ENCODE results near the gene SLIT3. TPM values are rescaled to one million over a fixed set of nuclear protein-coding genes. Genes with fewer than 3 reads are reported as not detected.

SLIT3 gene
- total RNA-seq, 1 experiment from 2014 or later, result 0.44 TPM

DNA sequence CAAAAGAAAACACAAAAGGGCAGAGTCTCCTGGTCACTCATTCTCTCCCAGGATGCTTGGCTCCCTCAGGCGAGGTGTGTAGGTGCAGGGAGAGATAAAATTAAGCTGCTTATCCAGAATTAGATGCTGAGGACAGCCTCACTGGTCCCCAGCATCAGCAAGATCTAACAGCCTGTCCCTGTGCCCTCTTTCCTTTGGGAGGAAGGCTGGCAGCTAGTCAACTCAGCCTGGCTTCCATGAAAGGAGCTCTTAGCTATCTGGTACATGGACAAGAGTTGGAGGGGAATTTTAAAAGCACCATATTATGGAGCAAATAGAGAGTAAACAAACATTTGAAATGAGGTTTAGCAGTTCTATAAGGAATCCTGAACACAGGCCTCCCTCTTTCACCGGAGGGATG is 523.3 kb downstream of the SLIT3 start:
- POLR2A ChIA-PET (ENCODE audit: unreplicated experiment), result no interaction called here

DNA sequence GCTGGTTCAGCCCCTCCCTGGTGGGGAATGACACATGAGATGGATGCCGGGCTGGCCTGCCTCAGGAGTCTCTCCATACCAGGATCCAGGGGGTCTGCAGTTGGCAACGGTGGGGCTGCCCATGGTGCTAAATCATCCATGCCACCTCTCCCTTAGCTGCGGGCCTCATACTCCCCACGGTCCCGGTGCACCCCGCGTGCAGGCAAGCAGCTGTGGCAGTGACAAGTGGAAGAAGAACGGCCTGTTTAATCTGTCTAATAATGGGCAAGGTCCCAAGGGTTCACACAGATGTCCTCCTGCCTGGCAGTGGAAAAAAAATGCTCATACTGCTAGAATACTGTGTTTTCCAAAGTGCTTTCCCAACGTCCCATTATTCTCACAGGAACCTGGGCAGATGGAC is 524.9 kb downstream of the SLIT3 start:
- no peaks in the 10 kb centered on the region for H3K79me2 ChIP-seq (ENCODE audit: low read length)
- ChIA-PET POLR2A (ENCODE audit: unreplicated experiment) (no interaction called here), CTCF (no interaction called here)
- H3K9ac ChIP-seq (ENCODE audit: low read length), result no peak overlapping the region
- H3K9me2 ChIP-seq (replicated peaks; ENCODE audit: low read length), result no peaks in the 10 kb centered on the region
- H3K9me3 ChIP-seq (ENCODE audit: low read length), result no peaks in the 10 kb centered on the region
- no peak for ATAC-seq
- intact Hi-C loops (cut with micrococcal nuclease), result no loop called here
- H3K4me2 ChIP-seq (ENCODE audit: low read length), result no peak overlapping the region
- no peaks in the 10 kb centered on the region for H3K4me1 ChIP-seq (ENCODE audit: insufficient read depth, low read length)
- no peak for DNase-seq
- TF ChIP-seq EZH2phosphoT487 (IDR thresholded peaks at IDR 0.05; ENCODE audit: borderline replicate concordance, low read length) (no peak), EZH2 (IDR thresholded peaks at IDR 0.05; ENCODE audit: low read length, unreplicated experiment) (no peak)
- TF ChIP-seq, protein P1, sequence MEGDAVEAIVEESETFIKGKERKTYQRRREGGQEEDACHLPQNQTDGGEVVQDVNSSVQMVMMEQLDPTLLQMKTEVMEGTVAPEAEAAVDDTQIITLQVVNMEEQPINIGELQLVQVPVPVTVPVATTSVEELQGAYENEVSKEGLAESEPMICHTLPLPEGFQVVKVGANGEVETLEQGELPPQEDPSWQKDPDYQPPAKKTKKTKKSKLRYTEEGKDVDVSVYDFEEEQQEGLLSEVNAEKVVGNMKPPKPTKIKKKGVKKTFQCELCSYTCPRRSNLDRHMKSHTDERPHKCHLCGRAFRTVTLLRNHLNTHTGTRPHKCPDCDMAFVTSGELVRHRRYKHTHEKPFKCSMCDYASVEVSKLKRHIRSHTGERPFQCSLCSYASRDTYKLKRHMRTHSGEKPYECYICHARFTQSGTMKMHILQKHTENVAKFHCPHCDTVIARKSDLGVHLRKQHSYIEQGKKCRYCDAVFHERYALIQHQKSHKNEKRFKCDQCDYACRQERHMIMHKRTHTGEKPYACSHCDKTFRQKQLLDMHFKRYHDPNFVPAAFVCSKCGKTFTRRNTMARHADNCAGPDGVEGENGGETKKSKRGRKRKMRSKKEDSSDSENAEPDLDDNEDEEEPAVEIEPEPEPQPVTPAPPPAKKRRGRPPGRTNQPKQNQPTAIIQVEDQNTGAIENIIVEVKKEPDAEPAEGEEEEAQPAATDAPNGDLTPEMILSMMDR (conservative IDR thresholded peaks at IDR 0.05; ENCODE audit: low read depth, low read length), result no peak
- H3K27me3 ChIP-seq (ENCODE audit: low read length), result peaks cover 78% of the 10 kb centered on the region
- no TSS peak for BruUV-seq (replicated peaks)
- H3K27ac ChIP-seq (ENCODE audit: low read length), result no peak overlapping the region
- H3K4me3 ChIP-seq (ENCODE audit: low read length), result no peak overlapping the region
- H3F3A ChIP-seq (ENCODE audit: low read length, unreplicated experiment), result no peaks in the 10 kb centered on the region
- no peaks in the 10 kb centered on the region for H3K36me3 ChIP-seq (ENCODE audit: low read depth, low read length)
- H2AFZ ChIP-seq (ENCODE audit: low read length), result no peak overlapping the region
- H4K20me1 ChIP-seq (ENCODE audit: low read length), result no peaks in the 10 kb centered on the region

More for the DNA sequence above, 523.3 kb downstream of the SLIT3 start:
- Histone ChIP-seq H4K20me1 (ENCODE audit: low read length) (no peaks in the 10 kb centered on the region), H2AFZ (ENCODE audit: low read length) (no peak overlapping the region), H3K4me2 (ENCODE audit: low read length) (no peak overlapping the region), H3K27me3 (ENCODE audit: low read length) (peaks cover 76% of the 10 kb centered on the region), H3K27ac (ENCODE audit: low read length) (no peak overlapping the region), H3K9me2 (replicated peaks; ENCODE audit: low read length) (no peaks in the 10 kb centered on the region), H3K4me3 (ENCODE audit: low read length) (no peak overlapping the region), H3K79me2 (ENCODE audit: low read length) (no peaks in the 10 kb centered on the region), H3K9me3 (ENCODE audit: low read length) (no peaks in the 10 kb centered on the region), H3F3A (ENCODE audit: low read length, unreplicated experiment) (no peaks in the 10 kb centered on the region), H3K9ac (ENCODE audit: low read length) (no peak overlapping the region), H3K4me1 (ENCODE audit: insufficient read depth, low read length) (no peaks in the 10 kb centered on the region), H3K36me3 (ENCODE audit: low read depth, low read length) (no peaks in the 10 kb centered on the region)
- ATAC-seq, result no peak
- intact Hi-C loops (cut with micrococcal nuclease), result no loop called here
- CTCF ChIA-PET, result no interaction called here
- TF ChIP-seq EZH2phosphoT487 (IDR thresholded peaks at IDR 0.05; ENCODE audit: borderline replicate concordance, low read length) (no peak), EZH2 (IDR thresholded peaks at IDR 0.05; ENCODE audit: low read length, unreplicated experiment) (no peak)
- TF ChIP-seq, protein P1 (conservative IDR thresholded peaks at IDR 0.05; ENCODE audit: low read depth, low read length), result no peak
- BruUV-seq (replicated peaks), result no TSS peak
- no peak for DNase-seq

DNA sequence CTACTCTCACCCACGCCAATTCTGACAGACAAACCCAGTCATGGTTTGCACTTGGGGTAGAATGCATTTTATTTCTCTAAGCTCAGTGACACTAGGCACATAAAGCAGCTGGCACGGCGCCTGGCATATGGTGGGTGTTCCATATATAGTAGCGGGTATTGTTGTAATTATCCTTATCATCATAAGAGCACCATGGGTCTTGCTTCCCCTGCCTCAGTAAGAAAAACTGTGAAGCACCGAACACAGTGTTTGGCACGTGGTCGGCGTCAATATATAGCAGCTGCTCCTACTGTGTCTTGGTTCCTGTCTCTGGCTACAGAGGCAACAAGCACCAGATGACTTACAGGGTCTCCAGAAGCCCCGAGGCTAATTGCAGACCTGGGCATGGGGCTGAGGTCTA is 527.7 kb downstream of the SLIT3 start:
- Histone ChIP-seq H3K9me2 (replicated peaks; ENCODE audit: low read length) (no peaks in the 10 kb centered on the region), H3K9ac (ENCODE audit: low read length) (no peak overlapping the region), H3F3A (ENCODE audit: low read length, unreplicated experiment) (no peaks in the 10 kb centered on the region), H3K4me2 (ENCODE audit: low read length) (no peak overlapping the region), H3K36me3 (ENCODE audit: low read depth, low read length) (no peaks in the 10 kb centered on the region), H2AFZ (ENCODE audit: low read length) (no peak overlapping the region), H3K27me3 (ENCODE audit: low read length) (peaks cover 69% of the 10 kb centered on the region), H3K9me3 (ENCODE audit: low read length) (no peaks in the 10 kb centered on the region), H4K20me1 (ENCODE audit: low read length) (no peaks in the 10 kb centered on the region), H3K27ac (ENCODE audit: low read length) (no peak overlapping the region), H3K79me2 (ENCODE audit: low read length) (no peaks in the 10 kb centered on the region), H3K4me3 (ENCODE audit: low read length) (no peak overlapping the region), H3K4me1 (ENCODE audit: insufficient read depth, low read length) (no peaks in the 10 kb centered on the region)
- ATAC-seq, result no peak
- CTCF ChIA-PET, result no interaction called here
- BruUV-seq (replicated peaks), result no TSS peak
- TF ChIP-seq EZH2phosphoT487 (IDR thresholded peaks at IDR 0.05; ENCODE audit: borderline replicate concordance, low read length) (no peak), EZH2 (IDR thresholded peaks at IDR 0.05; ENCODE audit: low read length, unreplicated experiment) (no peak)
- TF ChIP-seq, protein P1 (conservative IDR thresholded peaks at IDR 0.05; ENCODE audit: low read depth, low read length), result no peak
- POLR2A ChIA-PET (ENCODE audit: unreplicated experiment), result no interaction called here
- DNase-seq, result no peak
- intact Hi-C loops (cut with micrococcal nuclease), result no loop called here

Measured in PC-3 (cell line).